G401 (cell line): ENCODE results near the gene WNT4. TPM values are rescaled to one million over a fixed set of nuclear protein-coding genes. Genes with fewer than 3 reads are reported as not detected.
"Not testable (repeated sequence)": the region's sequence is repeated elsewhere in the genome, so short reads cannot be mapped to it uniquely, and the experiment has no call there.

ENCODE experiments used
- DNase-seq: peaks from one replicate; pipeline ENCODE4 v3.0.0-alpha.2; 2015; ENCODE audit warnings: low spot score
- in situ Hi-C: cut with HindIII; loops from 2 replicates; pipeline ENCODE4 v1.10.0; 2016; ENCODE audit warnings: low sequenced_read_pairs, mixed read lengths
- total RNA-seq: library from RNA; depleted of rRNA; stranded (reverse); fragments of >200 nt; shearing (Covaris generic); gene quantifications from 2 replicates; pipeline ENCODE4 v1.2.3, GENCODE V29; 2014; rRNA removed

WNT4 gene
- total RNA-seq, 1 experiment from 2014 or later: 0.27 TPM

- in situ Hi-C loops: no loop called here
Measured at GRCh38 chr1:22093513-22093912, 49.4 kb downstream of the WNT4 start.

GRCh38 chr1:22092026-22092768 is 50.7 kb downstream of the WNT4 start:
- DNase-seq, in situ Hi-C loops: not testable (repeated sequence)

More at GRCh38 chr1:22093513-22093912, 49.4 kb downstream of the WNT4 start:
- no peak for DNase-seq

- no peak for DNase-seq
- in situ Hi-C loops: no loop called here
Measured at GRCh38 chr1:22090867-22091266, 52.0 kb downstream of the WNT4 start.

GRCh38 chr1:22089787-22090186 is 53.1 kb downstream of the WNT4 start:
- in situ Hi-C loops: no loop called here
- DNase-seq: peak; percentile 23

- DNase-seq: no peak
- in situ Hi-C loops: no loop called here
Measured at GRCh38 chr1:22089134-22089571, 53.7 kb downstream of the WNT4 start.

- no peak for DNase-seq
- in situ Hi-C loops: no loop called here
Measured at GRCh38 chr1:22088331-22088730, 54.6 kb downstream of the WNT4 start.

- DNase-seq: no peak
- in situ Hi-C loops: no loop called here
Measured at GRCh38 chr1:22080191-22080590, 62.7 kb downstream of the WNT4 start.

GRCh38 chr1:22078133-22078532 is 64.8 kb downstream of the WNT4 start:
- DNase-seq: no peak
- in situ Hi-C loops: no loop called here

GRCh38 chr1:22077728-22078127 is 65.2 kb downstream of the WNT4 start:
- in situ Hi-C loops: no loop called here
- DNase-seq: no peak

- in situ Hi-C loops: no loop called here
Measured at GRCh38 chr1:22076346-22076745, 66.6 kb downstream of the WNT4 start.

GRCh38 chr1:22075718-22076117 is 67.2 kb downstream of the WNT4 start:
- in situ Hi-C loops: no loop called here
- no peak for DNase-seq

More at GRCh38 chr1:22076346-22076745, 66.6 kb downstream of the WNT4 start:
- no peak for DNase-seq

GRCh38 chr1:22074803-22075202 is 68.1 kb downstream of the WNT4 start:
- no peak for DNase-seq

GRCh38 chr1:22071511-22071910 is 71.4 kb downstream of the WNT4 start:
- DNase-seq: no peak

More at GRCh38 chr1:22074803-22075202, 68.1 kb downstream of the WNT4 start:
- in situ Hi-C loops: no loop called here

More at GRCh38 chr1:22071511-22071910, 71.4 kb downstream of the WNT4 start:
- in situ Hi-C loops: no loop called here

Other genes with a start within 250 kb of the WNT4 start
- gene HSPG2, start 205.8 kb downstream of the WNT4 start, total RNA-seq: 11.9 and 14.4 TPM in 2 replicates
- not detected in 2 replicates for gene CELA3B, start 166.1 kb downstream of the WNT4 start, total RNA-seq
- gene CELA3A, start 141.4 kb downstream of the WNT4 start, total RNA-seq: not detected in 2 replicates
- 320 and 358 TPM in 2 replicates for gene CDC42, start 90.4 kb downstream of the WNT4 start, total RNA-seq